HepG2 (cell line): ENCODE data around the gene IZUMO4. TPM values are rescaled to one million over a fixed set of nuclear protein-coding genes. Genes with fewer than 3 reads are reported as not detected.

ENCODE experiments used
- ARID5B ChIP-seq: IDR thresholded peaks from 2 replicates; pipeline ENCODE4 v1.4.0; 2020; ENCODE audit warnings: mild to moderate bottlenecking, missing genetic modification reagents
- BHLHE40 ChIP-seq: IDR thresholded peaks from 2 replicates; pipeline ENCODE4 v1.6.1; 2011; ENCODE audit warnings: low read length, improper control_type of control experiment
- FOSL2 ChIP-seq: sonication (generic); formaldehyde crosslinking; IDR thresholded peaks from 2 replicates; pipeline ENCODE4 v1.4.0; 2020; ENCODE audit warnings: missing genetic modification reagents
- FOXP4 ChIP-seq: sonication (generic); formaldehyde crosslinking; IDR thresholded peaks from 2 replicates; pipeline ENCODE4 v1.4.0; 2020; ENCODE audit warnings: missing genetic modification reagents
- GLI4 ChIP-seq: sonication (generic); formaldehyde crosslinking; IDR thresholded peaks from 2 replicates; pipeline ENCODE4 v1.5.1; 2020; ENCODE audit warnings: missing genetic modification reagents, mild to moderate bottlenecking, moderate library complexity, borderline replicate concordance
- GMEB1 ChIP-seq: sonication (generic); formaldehyde crosslinking; IDR thresholded peaks from 2 replicates; pipeline ENCODE4 v1.5.1; 2020; ENCODE audit warnings: missing genetic modification reagents, mild to moderate bottlenecking, borderline replicate concordance
- KLF12 ChIP-seq: sonication (generic); formaldehyde crosslinking; IDR thresholded peaks from 2 replicates; pipeline ENCODE4 v1.4.0; 2020; ENCODE audit warnings: missing genetic modification reagents, borderline replicate concordance
- KLF6 ChIP-seq: IDR thresholded peaks from 2 replicates; pipeline ENCODE4 v1.8.0; 2016; ENCODE audit warnings: missing biosample characterization, missing genetic modification reagents
- NPAS2 ChIP-seq: sonication (generic); formaldehyde crosslinking; IDR thresholded peaks from 2 replicates; pipeline ENCODE4 v1.8.0; 2022; ENCODE audit warnings: mild to moderate bottlenecking, missing genetic modification reagents, borderline replicate concordance
- RARA ChIP-seq: IDR thresholded peaks from 2 replicates; pipeline ENCODE4 v1.6.1; 2016; ENCODE audit warnings: missing genetic modification reagents, missing compliant biosample characterization
- RXRB ChIP-seq: IDR thresholded peaks from 2 replicates; pipeline ENCODE4 v1.6.1; 2016; ENCODE audit warnings: borderline replicate concordance, missing genetic modification reagents, missing compliant biosample characterization
- SNAPC2 ChIP-seq: sonication (generic); formaldehyde crosslinking; IDR thresholded peaks from 2 replicates; pipeline ENCODE4 v1.8.1; 2022; ENCODE audit warnings: mild to moderate bottlenecking, missing genetic modification reagents
- SP5 ChIP-seq: IDR thresholded peaks from 2 replicates; pipeline ENCODE4 v1.6.1; 2016; ENCODE audit warnings: low read depth, borderline replicate concordance
- ZBTB14 ChIP-seq: sonication (generic); formaldehyde crosslinking; IDR thresholded peaks from 2 replicates; pipeline ENCODE4 v1.4.0; 2020; ENCODE audit warnings: missing genetic modification reagents
- ZFP36L1 ChIP-seq: sonication (generic); formaldehyde crosslinking; IDR thresholded peaks from 2 replicates; pipeline ENCODE4 v1.8.0; 2022; ENCODE audit warnings: mild to moderate bottlenecking, missing genetic modification reagents, moderate library complexity
- ZNF225 ChIP-seq: sonication (generic); formaldehyde crosslinking; IDR thresholded peaks from 2 replicates; pipeline ENCODE4 v1.4.0; 2020; ENCODE audit warnings: mild to moderate bottlenecking, missing genetic modification reagents
- ZNF235 ChIP-seq: sonication (generic); formaldehyde crosslinking; IDR thresholded peaks from 2 replicates; pipeline ENCODE4 v1.8.1; 2023; ENCODE audit warnings: mild to moderate bottlenecking, missing genetic modification reagents, borderline replicate concordance
- ZNF354B ChIP-seq: sonication (generic); formaldehyde crosslinking; IDR thresholded peaks from 2 replicates; pipeline ENCODE4 v1.8.0; 2022; ENCODE audit warnings: mild to moderate bottlenecking, missing genetic modification reagents
- ZNF414 ChIP-seq: sonication (generic); formaldehyde crosslinking; IDR thresholded peaks from 2 replicates; pipeline ENCODE4 v1.5.0; 2020; ENCODE audit warnings: missing genetic modification reagents
- ZNF619 ChIP-seq: sonication (generic); formaldehyde crosslinking; IDR thresholded peaks from 2 replicates; pipeline ENCODE4 v1.4.0; 2020; ENCODE audit warnings: mild to moderate bottlenecking, missing genetic modification reagents
- ZNF660 ChIP-seq: sonication (generic); formaldehyde crosslinking; IDR thresholded peaks from 2 replicates; pipeline ENCODE4 v1.5.1; 2020; ENCODE audit warnings: mild to moderate bottlenecking, low read depth, missing genetic modification reagents, borderline replicate concordance
- ZZZ3 ChIP-seq: sonication (generic); formaldehyde crosslinking; IDR thresholded peaks from 2 replicates; pipeline ENCODE4 v1.4.0; 2020; ENCODE audit warnings: missing genetic modification reagents, mild to moderate bottlenecking, borderline replicate concordance
- polyA plus RNA-seq, 8 experiments: library from polyadenylated mRNA; depleted of rRNA in 3 of 8; stranded (reverse) in 7 of 8; unstranded in 1 of 8; fragments of >200 nt; fragmentation: Illumina TruSeq in 4 of 8; extraction: Trizol in 4 of 8; gene quantifications; 2 replicates each; pipeline versions ENCODE4 v1.2.1 to v1.2.3, GENCODE V29; 2011 to 2016; ENCODE audit warnings: low read depth in 4 of 8, missing spikeins in 1 of 8, mixed read lengths in 1 of 8; ENCODE audit not compliant: insufficient read depth in 1 of 8
- total RNA-seq, 5 experiments: library from RNA; depleted of rRNA; stranded (reverse); fragments of >200 nt; fragmentation: Illumina TruSeq; extraction: Trizol; gene quantifications; 2 replicates each; pipeline ENCODE4 v1.2.3, GENCODE V29; 2016; ENCODE audit warnings: low read depth in 1 of 5

The IZUMO4 gene
- total and polyA plus RNA-seq, 2 of the 13 experiments (the other 11 are each of a cell fraction or from before 2014, with no cell fraction given) = 0.77 to 3.9 TPM

- peak; percentile 92 for TF ChIP-seq KLF12 (CRISPR knock-in tag)
- TF ChIP-seq SNAPC2 = peak; percentile 87; the same call in 1 of the 2 replicates
- peak; percentile 97 for TF ChIP-seq ZNF235 (CRISPR knock-in tag)
- no peak for TF ChIP-seq ARID5B
- TF ChIP-seq ZNF414 (CRISPR knock-in tag) = no peak
- TF ChIP-seq BHLHE40 = peak; percentile 61
- TF ChIP-seq ZNF619 (CRISPR knock-in tag) = no peak; the same call in 1 of the 2 replicates
- no peak for TF ChIP-seq ZNF354B (CRISPR knock-in tag)
- TF ChIP-seq GMEB1 (CRISPR knock-in tag) = peak; percentile 85
- no peak for TF ChIP-seq NPAS2 (CRISPR knock-in tag)
- TF ChIP-seq ZNF660 (CRISPR knock-in tag) = no peak
- TF ChIP-seq GLI4 (CRISPR knock-in tag) = no peak
- TF ChIP-seq FOXP4 (CRISPR knock-in tag) = no peak
- TF ChIP-seq RARA = no peak; the same call in 1 of the 2 replicates
- TF ChIP-seq ZNF225 (CRISPR knock-in tag) = peak; percentile 56; the same call in 1 of the 2 replicates
- TF ChIP-seq ZFP36L1 (CRISPR knock-in tag) = no peak
- peak; percentile 49; the same call in 1 of the 2 replicates for TF ChIP-seq RXRB (CRISPR knock-in tag)
- no peak for TF ChIP-seq FOSL2
- peak; percentile 43 for TF ChIP-seq ZBTB14 (CRISPR knock-in tag)
- peak; percentile 73; the same call in 1 of the 2 replicates for TF ChIP-seq KLF6 (CRISPR knock-in tag)
- TF ChIP-seq SP5 = no peak
- TF ChIP-seq ZZZ3 (CRISPR knock-in tag) = peak; percentile 44; the same call in 1 of the 2 replicates
Observed at GRCh38 chr19:2096034-2096479, 658 bp upstream of the IZUMO4 start, which contains the start of gene MOB3A (continued).
